HG03175 (cell line): ENCODE data around the gene PRKAG3.
A peak's percentile ranks its signal among the peaks of the same experiment; 100 is the strongest.

Experiments used
- ATAC-seq: cut with Tn5 transposase; IDR thresholded peaks from one replicate; pipeline ENCODE4 v1.9.1; 2021; ENCODE audit warnings: mild to moderate bottlenecking, moderate library complexity; ENCODE audit not compliant: unreplicated experiment

PRKAG3 gene

GRCh38 chr2:218831378-218831990 is at the start of gene PRKAG3:
PRKAG3 (minus strand) TSS chr2:218831803.
- ATAC-seq = no peak

GRCh38 chr2:218880859-218881594 is 49.4 kb upstream of the PRKAG3 start:
- ATAC-seq = no peak

- peak; percentile 64 for ATAC-seq
Measured at GRCh38 chr2:218880102-218880858, 48.7 kb upstream of the PRKAG3 start, which contains the start of gene WNT10A. WNT10A (plus strand) TSS chr2:218880852; CDS start chr2:218880996, 144 bp downstream.

- no peak for ATAC-seq
Measured at GRCh38 chr2:218879776-218880101, 48.1 kb upstream of the PRKAG3 start.

DNA sequence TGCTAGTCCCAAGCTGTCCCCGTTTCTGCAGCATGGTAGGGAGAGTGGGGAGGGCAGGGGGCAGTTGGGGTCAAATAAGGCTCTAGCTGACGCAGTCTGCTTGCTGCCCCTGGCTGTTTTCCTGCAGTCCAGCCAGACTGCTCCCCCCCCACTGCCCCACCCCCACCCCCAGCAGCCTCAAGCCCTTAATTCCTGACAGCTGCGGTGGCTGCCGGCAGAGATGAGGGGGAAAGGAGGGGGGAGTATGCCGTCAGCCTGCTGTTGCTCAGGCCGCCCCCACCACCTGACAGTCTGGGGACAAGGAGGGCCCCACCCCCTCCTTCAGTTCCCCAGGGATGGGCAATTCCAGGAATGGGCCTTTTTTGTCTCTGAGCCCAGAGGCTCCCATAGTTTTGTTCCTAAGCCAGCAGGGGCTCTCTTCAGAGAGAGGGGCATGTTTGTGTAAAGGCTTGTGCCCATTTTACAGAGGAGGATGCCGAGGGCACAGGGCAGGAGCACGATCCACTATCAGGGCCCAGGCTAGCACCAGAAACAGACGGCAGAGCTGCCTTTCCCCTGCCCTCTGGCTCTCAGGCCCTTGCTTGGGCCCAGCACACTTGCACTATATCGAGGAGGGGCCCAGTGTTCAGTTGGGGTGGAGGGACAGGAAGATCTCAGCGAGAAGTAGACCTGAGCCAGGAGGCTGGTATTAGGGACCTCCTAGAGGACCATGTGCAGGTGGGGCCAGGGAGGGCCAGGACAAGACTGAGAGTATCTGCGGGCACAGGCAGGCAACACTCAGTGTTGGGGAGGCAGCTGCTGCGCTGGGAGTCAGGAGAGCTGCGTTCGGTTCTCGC is 47.5 kb upstream of the PRKAG3 start:
- ATAC-seq = no peak

DNA sequence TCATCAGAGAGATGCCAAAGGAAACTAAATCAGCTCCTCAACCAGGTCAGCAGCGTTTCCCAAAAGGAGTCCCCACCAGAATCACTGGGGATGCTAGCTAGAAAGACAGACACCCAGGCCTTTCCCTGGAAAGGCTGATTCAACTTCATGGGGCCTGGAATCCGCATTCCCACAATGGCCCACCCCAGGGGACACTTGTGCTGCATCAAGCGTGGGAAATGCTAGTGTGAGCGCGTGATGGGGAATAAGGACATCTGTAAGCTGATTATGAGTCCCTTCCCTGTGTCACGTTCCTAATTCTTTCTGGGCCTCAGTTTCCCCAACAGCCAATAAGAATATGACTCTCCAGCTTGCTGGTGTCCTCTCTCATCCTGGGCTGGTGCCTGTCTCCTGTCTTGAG is 46.9 kb upstream of the PRKAG3 start:
- ATAC-seq = no peak

GRCh38 chr2:218877891-218878290 is 46.3 kb upstream of the PRKAG3 start:
- no peak for ATAC-seq

- no peak for ATAC-seq
Measured at GRCh38 chr2:218877331-218877730, 45.7 kb upstream of the PRKAG3 start.

- ATAC-seq = no peak
Measured at GRCh38 chr2:218876562-218877219, 45.1 kb upstream of the PRKAG3 start.

DNA sequence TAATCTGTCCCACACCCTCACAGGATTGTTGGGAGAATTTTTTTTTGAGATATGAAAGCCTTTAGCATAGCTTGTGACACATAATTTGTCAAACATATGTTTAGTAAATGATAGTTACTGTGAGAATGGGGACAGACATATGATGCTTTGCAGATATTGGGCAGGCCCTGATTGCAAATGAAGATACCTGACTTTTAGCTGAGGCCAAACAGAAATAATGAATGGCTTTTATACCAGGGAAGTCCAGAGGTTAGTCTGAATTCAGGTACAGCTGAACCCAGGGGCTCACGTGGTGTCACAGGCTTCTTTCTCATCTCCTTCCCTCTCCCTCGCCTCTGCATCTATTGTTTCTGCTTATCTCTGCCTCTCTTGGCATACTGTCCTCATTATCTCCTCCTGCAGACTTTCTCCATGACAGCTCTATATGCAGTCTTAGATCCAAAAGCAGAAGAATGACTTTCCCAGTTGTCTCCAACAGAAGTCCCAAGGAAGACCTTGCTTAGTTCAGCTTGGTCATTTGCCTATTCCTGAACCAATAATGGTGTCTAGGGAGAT is 44.2 kb upstream of the PRKAG3 start:
- ATAC-seq = no peak

GRCh38 chr2:218873359-218874194 is 42.0 kb upstream of the PRKAG3 start:
- ATAC-seq = no peak

DNA sequence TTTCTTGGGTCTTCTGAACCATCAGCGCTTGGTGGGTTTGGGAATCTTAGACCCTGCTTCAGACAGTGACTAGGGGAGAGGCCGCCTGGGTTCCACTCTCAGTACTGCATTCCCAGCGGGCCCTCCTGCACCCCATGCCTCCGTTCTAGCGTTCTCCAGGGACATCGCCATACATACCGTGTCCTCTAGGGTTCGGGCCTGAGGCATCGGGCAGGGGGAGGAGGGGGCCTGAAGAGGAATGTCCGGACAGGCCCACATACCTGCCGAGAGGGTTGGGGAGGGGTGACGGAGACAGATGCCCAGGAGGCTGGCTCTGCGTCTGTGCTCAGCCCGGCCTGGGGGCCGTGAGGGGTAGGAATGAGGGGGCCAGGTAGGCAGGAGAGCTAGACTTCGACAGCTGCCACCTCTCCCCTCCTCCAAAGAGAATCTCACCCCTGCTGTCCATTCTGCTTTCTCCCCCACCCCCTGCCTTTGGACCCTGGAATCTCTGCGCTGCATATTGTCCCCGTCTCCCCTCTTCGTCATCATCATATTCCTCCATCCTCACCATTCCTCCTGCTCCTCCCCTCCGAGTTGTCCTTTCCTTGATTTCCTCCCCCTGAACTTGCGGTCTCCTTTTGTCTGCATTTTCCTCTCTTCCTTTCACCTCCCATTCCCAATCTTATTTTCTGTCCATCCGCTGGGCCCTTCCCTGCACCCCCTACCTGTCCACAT is 41.2 kb upstream of the PRKAG3 start:
- no peak for ATAC-seq

- peak; percentile 39 for ATAC-seq
Measured at GRCh38 chr2:218871345-218872302, 40.0 kb upstream of the PRKAG3 start.

GRCh38 chr2:218870984-218871344 is 39.4 kb upstream of the PRKAG3 start:
- ATAC-seq = peak; percentile 29

DNA sequence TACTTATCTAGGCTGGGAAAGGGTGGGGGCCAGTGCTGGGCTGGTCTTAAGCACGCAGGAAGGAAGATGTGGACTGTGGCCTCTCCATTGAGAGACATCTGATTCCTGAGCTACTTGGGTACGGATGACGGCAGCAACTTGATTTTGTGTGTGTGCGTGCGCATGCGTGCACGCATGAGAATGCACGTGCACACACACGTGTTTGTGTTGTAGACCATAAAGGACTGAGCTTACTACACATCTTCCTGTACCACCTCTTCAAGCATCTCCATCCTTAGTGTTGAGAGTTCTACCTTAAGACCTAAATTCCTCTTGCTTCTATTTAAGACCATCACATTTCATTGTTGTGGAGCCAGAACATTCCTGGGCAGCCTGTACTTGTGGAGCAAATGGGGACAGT is 37.5 kb upstream of the PRKAG3 start:
- no peak for ATAC-seq

GRCh38 chr2:218867900-218868299 is 36.3 kb upstream of the PRKAG3 start:
- ATAC-seq = no peak

GRCh38 chr2:218865999-218866398 is 34.4 kb upstream of the PRKAG3 start:
- ATAC-seq = no peak

- ATAC-seq = no peak
Measured at GRCh38 chr2:218865396-218865795, 33.8 kb upstream of the PRKAG3 start.
